Suprapubic skin (tissue), 3 donors: ENCODE data around the gene SLC38A9.

Source experiments
- POLR2AphosphoS5 ChIP-seq, 3 donors: sonication (generic); formaldehyde crosslinking; IDR thresholded peaks; one replicate each; pipeline ENCODE4 v1.6.1; 2017; ENCODE audit warnings: antibody characterized with exemption in 3 of 3
- TF ChIP-seq, protein P1 (sequence below), 2 donors: fragments of 200-600 bp in 1 of 2; fragments of 450-650 bp in 1 of 2; sonication (generic) in 1 of 2; IDR thresholded peaks; one replicate each; pipeline ENCODE4 v1.5.1; 2016 to 2019; ENCODE audit warnings: antibody characterized with exemption in 2 of 2, mild to moderate bottlenecking in 1 of 2, moderate library complexity in 1 of 2

DNA sequence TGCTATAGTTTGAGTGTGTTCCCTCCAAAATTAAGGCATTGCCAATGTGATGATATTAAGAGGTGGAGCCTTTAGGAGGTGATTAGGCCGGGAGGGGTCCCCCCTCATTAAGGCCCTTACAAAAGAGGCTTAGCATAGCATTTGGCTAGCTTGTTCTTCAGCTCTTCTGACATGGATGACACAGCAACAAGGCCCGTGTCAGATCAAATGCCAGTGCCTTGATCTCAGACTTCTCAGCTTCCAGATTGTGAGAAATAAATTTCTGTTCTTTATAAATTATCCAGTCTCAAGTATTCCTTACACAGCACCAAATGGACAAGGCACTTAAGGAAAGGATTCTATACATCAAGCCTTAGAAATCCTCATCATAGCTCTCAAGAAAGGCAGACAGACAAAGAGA lies 31.8 kb downstream of the SLC38A9 start:
- TF ChIP-seq POLR2AphosphoS5 (IDR thresholded peaks at IDR 0.05): no peak
- TF ChIP-seq, protein P1, sequence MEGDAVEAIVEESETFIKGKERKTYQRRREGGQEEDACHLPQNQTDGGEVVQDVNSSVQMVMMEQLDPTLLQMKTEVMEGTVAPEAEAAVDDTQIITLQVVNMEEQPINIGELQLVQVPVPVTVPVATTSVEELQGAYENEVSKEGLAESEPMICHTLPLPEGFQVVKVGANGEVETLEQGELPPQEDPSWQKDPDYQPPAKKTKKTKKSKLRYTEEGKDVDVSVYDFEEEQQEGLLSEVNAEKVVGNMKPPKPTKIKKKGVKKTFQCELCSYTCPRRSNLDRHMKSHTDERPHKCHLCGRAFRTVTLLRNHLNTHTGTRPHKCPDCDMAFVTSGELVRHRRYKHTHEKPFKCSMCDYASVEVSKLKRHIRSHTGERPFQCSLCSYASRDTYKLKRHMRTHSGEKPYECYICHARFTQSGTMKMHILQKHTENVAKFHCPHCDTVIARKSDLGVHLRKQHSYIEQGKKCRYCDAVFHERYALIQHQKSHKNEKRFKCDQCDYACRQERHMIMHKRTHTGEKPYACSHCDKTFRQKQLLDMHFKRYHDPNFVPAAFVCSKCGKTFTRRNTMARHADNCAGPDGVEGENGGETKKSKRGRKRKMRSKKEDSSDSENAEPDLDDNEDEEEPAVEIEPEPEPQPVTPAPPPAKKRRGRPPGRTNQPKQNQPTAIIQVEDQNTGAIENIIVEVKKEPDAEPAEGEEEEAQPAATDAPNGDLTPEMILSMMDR (IDR thresholded peaks at IDR 0.05): no peak
